ENCODE results near the gene OR52I1. TPM values are rescaled to one million over a fixed set of nuclear protein-coding genes. Genes with fewer than 3 reads are reported as not detected.

Gene OR52I1
- total RNA-seq, 4 donors from 2014 or later: not detected

- no peaks in the 10 kb centered on the region for H3K9me3 ChIP-seq
- H3K4me1 ChIP-seq: peaks cover 24% of the 10 kb centered on the region
- WGBS: 17% methylated on average over 3 of the region's 3 CpGs
- DNase-seq (ENCODE audit: low spot score in 2 of 2): no peak
- H3K27me3 ChIP-seq: no peaks in the 10 kb centered on the region
- TF ChIP-seq POLR2AphosphoS5 (IDR thresholded peaks at IDR 0.05) (no peak), CTCF (IDR thresholded peaks at IDR 0.05) (no peak), POLR2A (IDR thresholded peaks at IDR 0.05) (no peak), EP300 (IDR thresholded peaks at IDR 0.05) (no peak)
- no peak overlapping the region for H3K4me3 ChIP-seq
- H3K27ac ChIP-seq: no peak overlapping the region
- H3K36me3 ChIP-seq: no peaks in the 10 kb centered on the region
These were observed 16.6 kb downstream of the OR52I1 start for GRCh38 chr11:4610258-4610935.

GRCh38 chr11:4611986-4612385, 18.1 kb downstream of the OR52I1 start:
- WGBS: 86% methylated on average over 2 of the region's 2 CpGs

DNA sequence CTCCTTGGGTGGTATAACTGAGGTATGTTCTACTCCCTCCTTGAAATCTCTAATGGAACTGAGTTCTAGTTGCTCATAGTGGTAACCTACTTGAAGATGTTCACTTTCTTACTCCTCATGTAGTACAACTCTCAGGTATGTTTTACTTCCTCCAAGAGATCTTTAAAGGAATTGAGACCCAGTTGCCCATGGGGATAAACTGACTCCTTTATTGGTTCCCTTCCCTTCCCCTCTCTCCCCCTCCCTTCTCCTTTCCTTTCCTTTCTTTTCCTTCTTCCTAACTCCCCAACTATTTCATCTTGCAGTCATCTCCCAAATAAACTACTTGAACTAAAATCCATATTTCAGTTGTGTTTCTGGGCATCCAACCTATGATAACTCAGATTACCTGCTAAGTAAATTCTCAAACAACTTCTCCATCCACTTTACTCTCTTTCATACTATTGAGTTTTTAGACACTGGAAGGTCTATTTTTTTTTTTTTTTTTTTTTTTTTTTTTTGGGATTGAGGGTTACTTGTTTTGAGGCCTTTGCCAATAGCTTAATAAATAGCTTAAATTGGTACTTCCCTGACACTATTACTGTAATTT, 22.1 kb downstream of the OR52I1 start:
- peaks cover 9% of the 10 kb centered on the region for H3K27me3 ChIP-seq
- no peak overlapping the region for H3K4me3 ChIP-seq
- no peak overlapping the region for H3K27ac ChIP-seq
- H3K4me1 ChIP-seq: no peaks in the 10 kb centered on the region
- no peaks in the 10 kb centered on the region for H3K36me3 ChIP-seq
- no peaks in the 10 kb centered on the region for H3K9me3 ChIP-seq
- TF ChIP-seq POLR2A (IDR thresholded peaks at IDR 0.05): no peak
- no peak for TF ChIP-seq EP300 (IDR thresholded peaks at IDR 0.05)
- TF ChIP-seq CTCF (IDR thresholded peaks at IDR 0.05): no peak
- no peak for TF ChIP-seq POLR2AphosphoS5 (IDR thresholded peaks at IDR 0.05)
- DNase-seq (ENCODE audit: low spot score in 2 of 2): no peak

More at GRCh38 chr11:4611986-4612385, 18.1 kb downstream of the OR52I1 start:
- H3K27ac ChIP-seq: no peak overlapping the region
- H3K27me3 ChIP-seq: no peaks in the 10 kb centered on the region
- TF ChIP-seq POLR2A (IDR thresholded peaks at IDR 0.05): no peak
- no peak for TF ChIP-seq EP300 (IDR thresholded peaks at IDR 0.05)
- no peak for TF ChIP-seq CTCF (IDR thresholded peaks at IDR 0.05)
- no peaks in the 10 kb centered on the region for H3K36me3 ChIP-seq
- H3K9me3 ChIP-seq: no peaks in the 10 kb centered on the region
- no peak overlapping the region for H3K4me3 ChIP-seq
- peaks cover 14% of the 10 kb centered on the region for H3K4me1 ChIP-seq
- DNase-seq (ENCODE audit: low spot score in 2 of 2): no peak

- TF ChIP-seq CTCF (IDR thresholded peaks at IDR 0.05): no peak
- TF ChIP-seq POLR2A (IDR thresholded peaks at IDR 0.05): no peak
- TF ChIP-seq POLR2AphosphoS5 (IDR thresholded peaks at IDR 0.05): no peak
- TF ChIP-seq EP300 (IDR thresholded peaks at IDR 0.05): no peak
- WGBS: 77% methylated on average over 9 of the region's 9 CpGs
- Histone ChIP-seq H3K36me3 (no peaks in the 10 kb centered on the region), H3K4me3 (no peak overlapping the region), H3K9me3 (no peaks in the 10 kb centered on the region), H3K27ac (no peak overlapping the region), H3K4me1 (no peaks in the 10 kb centered on the region), H3K27me3 (peaks cover 9% of the 10 kb centered on the region)
- no peak for DNase-seq (ENCODE audit: low spot score in 2 of 2)
These were observed 25.7 kb downstream of the OR52I1 start for GRCh38 chr11:4619514-4619913.

DNA sequence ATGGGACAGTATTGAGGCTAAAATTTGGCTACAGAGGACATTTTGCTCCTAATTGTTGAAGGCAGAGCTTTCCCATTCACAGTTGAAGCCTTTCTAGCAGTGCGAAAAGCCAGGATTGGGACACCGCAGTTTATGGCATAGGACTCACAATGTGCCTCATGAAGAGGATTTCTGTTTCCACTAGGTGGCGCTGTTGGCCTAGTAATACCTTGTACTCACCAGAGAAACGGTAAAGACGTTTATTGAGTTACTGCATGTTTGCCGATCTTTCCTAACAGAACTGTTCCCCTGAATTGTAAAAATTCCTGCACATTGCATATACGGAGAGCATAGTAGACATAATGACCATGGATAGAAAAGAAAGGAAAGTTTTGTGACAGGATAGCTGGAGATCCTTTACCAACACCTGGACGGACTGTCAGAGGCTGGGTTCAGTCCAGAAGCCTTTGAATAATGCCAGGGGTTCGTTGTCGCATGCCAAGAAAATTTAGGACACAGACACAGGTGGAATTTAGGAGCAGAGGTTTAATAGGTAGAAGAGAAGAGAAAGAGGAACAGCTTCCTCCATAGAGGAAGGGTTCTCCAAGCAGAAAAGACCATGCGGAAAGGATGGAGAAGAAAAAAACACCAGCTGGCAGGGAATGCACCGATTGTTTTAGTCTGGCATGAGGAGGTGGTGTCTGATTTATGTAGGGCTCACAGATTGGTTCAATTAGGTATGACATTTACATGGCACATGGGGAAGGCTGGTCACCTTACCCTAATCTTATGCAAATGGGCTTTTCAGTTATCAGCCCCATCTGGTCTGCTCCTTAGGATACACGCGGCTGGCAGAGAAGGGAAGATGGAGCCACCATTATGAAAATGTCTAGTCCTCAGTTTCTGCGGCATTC, 32.6 kb downstream of the OR52I1 start:
- Histone ChIP-seq H3K36me3 (no peaks in the 10 kb centered on the region), H3K27me3 (no peaks in the 10 kb centered on the region), H3K4me3 (no peak overlapping the region), H3K9me3 (peaks cover 5% of the 10 kb centered on the region), H3K27ac (no peak overlapping the region), H3K4me1 (no peaks in the 10 kb centered on the region)
- DNase-seq (ENCODE audit: low spot score in 2 of 2): no peak
- 39% methylated on average over 15 of the region's 15 CpGs for WGBS
- TF ChIP-seq EP300 (IDR thresholded peaks at IDR 0.05) (no peak), CTCF (IDR thresholded peaks at IDR 0.05) (peak; percentile 8 to 30), POLR2AphosphoS5 (IDR thresholded peaks at IDR 0.05) (no peak), POLR2A (IDR thresholded peaks at IDR 0.05) (no peak)
